Ovary (tissue), 9 donors: Measurements from ENCODE around the gene RASAL2. TPM values are rescaled to one million over a fixed set of nuclear protein-coding genes. Genes with fewer than 3 reads are reported as not detected.

Experiments used
- DNase-seq, 5 donors: peaks; one replicate each; pipeline ENCODE4 v3.0.0-alpha.2; 2019 to 2020
- H3K27ac ChIP-seq, 2 donors: fragments of 200-600 bp; one replicate each; pipeline versions ENCODE4 v1.5.1 to v1.8.0; 2019 to 2022
- H3K27me3 ChIP-seq: fragments of 200-600 bp; one replicate; pipeline ENCODE4 v1.8.0; 2022
- H3K36me3 ChIP-seq: fragments of 200-600 bp; sonication (generic); one replicate; pipeline ENCODE4 v1.5.1; 2019
- H3K4me1 ChIP-seq: one replicate; pipeline ENCODE4 v1.8.1; 2013; ENCODE audit warnings: mild to moderate bottlenecking, moderate library complexity; ENCODE audit not compliant: insufficient read depth
- H3K4me3 ChIP-seq: fragments of 200-600 bp; sonication (generic); one replicate; pipeline ENCODE4 v1.5.1; 2017
- H3K9me3 ChIP-seq, 2 donors: fragments of 200-600 bp in 1 of 2; sonication (generic) in 1 of 2; one replicate each; pipeline versions ENCODE4 v1.5.1 to v1.8.1; 2013 to 2019; ENCODE audit warnings: mild to moderate bottlenecking in 1 of 2, moderate library complexity in 1 of 2
- EP300 ChIP-seq: sonication (generic); formaldehyde crosslinking; IDR thresholded peaks from one replicate; pipeline ENCODE4 v1.6.1; 2017; ENCODE audit warnings: antibody characterized with exemption
- POLR2A ChIP-seq: fragments of 450-650 bp; IDR thresholded peaks from one replicate; pipeline ENCODE4 v1.6.1; 2017; ENCODE audit warnings: antibody characterized with exemption, mild to moderate bottlenecking, moderate library complexity
- WGBS, 3 donors: extraction: QIAGEN DNeasy Blood & Tissue Kit in 1 of 3; methylation state at CpG; one replicate each; pipeline versions ENCODE4 v1.1.5 to v1.1.7; 2013 to 2017; 5-methylcytosine and 5-hydroxymethylcytosine counted together
- intact Hi-C, 4 donors: fragments of 100-400 bp; cut with DNase I; formaldehyde crosslinking; loops; one replicate each; pipeline versions ENCODE4 v1.11.0 to v1.15.1; 2022 to 2023
- polyA plus RNA-seq, 2 donors: library from polyadenylated mRNA; stranded (reverse); fragments of 200-250 nt in 1 of 2; fragments of 350-450 nt in 1 of 2; fragmentation: Illumina TruSeq in 1 of 2; extraction: RNeasy Lipid Tissue Mini Kit (QIAGEN cat#74804) in 1 of 2; gene quantifications; one replicate each; pipeline ENCODE4 v1.2.3, GENCODE V29; 2013 to 2014
- total RNA-seq, 7 donors: library from RNA; depleted of rRNA in 2 of 7; stranded (reverse); fragments of >200 nt in 2 of 7; fragmentation: NEBNext Ultra II Directional in 3 of 7; extraction: Animal tissue kit (Norgen Biotek cat#: 25700) in 3 of 7; gene quantifications; one replicate each; pipeline versions ENCODE4 v1.1.0 to v1.2.4, GENCODE V29; 2016 to 2023
- TF ChIP-seq, protein P1 (sequence below), 3 donors: fragments of 450-650 bp in 2 of 3; fragments of 200-600 bp in 1 of 3; IDR thresholded peaks; one replicate each; pipeline versions ENCODE4 v1.5.1 to v1.8.0; 2016 to 2022; ENCODE audit warnings: antibody characterized with exemption in 3 of 3, mild to moderate bottlenecking in 1 of 3
- donor health status: DM: no; HTN: no; CAD: no; lungs with moderate emphysema.
- donor health status: DM: no; HTN: no; CAD: no.
- donor health status: Bipolar disorder and iron deficiency.
- donor health status: DM: yes; HTN: yes; CAD: no.
- donor health status: DM: no; HTN: no; CAD: no.
- donor health status: DM: yes; HTN: yes; CAD: no.

RASAL2 gene
- total and polyA plus RNA-seq, 9 donors: 4.2 to 20.5 (median 11.5) TPM

DNA sequence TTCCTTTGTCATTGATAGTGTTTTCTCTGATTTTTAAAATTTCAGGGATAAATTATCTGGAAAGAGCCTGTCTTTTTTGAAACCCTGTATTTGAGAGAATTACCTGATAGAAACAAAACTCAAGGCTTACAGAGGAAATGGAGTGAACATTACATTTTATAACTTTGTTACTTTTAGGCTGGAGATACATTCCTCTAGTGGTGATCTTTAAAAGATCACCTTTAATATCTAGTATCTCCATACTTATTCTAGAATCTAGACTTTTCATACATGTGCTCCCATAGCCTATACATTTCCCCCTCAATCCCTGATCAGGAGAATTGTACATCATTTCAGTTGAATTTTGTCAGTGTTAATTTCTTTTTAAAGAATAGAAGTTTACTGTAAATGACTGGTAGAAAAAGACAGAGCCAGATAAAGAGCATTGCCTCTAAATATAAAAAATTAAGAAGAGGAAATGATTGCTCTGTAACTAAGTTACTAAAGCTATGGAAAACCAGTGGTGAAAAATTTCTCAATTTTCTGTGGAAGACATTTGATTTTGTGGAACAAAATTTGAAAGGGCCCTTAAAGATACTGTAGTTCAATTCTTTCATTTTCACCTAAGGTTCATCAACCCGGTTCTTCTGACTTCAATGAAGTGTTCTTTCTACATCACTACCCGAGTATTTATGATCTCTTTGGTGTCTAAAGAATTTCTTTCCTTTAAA is 33.7 kb downstream of the RASAL2 start:
- no peak for DNase-seq
- Histone ChIP-seq H3K36me3 (no peaks in the 10 kb centered on the region), H3K4me3 (no peak overlapping the region), H3K4me1 (no peaks in the 10 kb centered on the region), H3K27ac (no peak overlapping the region), H3K27me3 (no peaks in the 10 kb centered on the region), H3K9me3 (no peaks in the 10 kb centered on the region)
- WGBS, 3 donors: 89 to 98% (median 95%) methylated on average over 2 of the region's 2 CpGs
- TF ChIP-seq POLR2A (no peak), EP300 (no peak)
- intact Hi-C loops: no loop called here

DNA sequence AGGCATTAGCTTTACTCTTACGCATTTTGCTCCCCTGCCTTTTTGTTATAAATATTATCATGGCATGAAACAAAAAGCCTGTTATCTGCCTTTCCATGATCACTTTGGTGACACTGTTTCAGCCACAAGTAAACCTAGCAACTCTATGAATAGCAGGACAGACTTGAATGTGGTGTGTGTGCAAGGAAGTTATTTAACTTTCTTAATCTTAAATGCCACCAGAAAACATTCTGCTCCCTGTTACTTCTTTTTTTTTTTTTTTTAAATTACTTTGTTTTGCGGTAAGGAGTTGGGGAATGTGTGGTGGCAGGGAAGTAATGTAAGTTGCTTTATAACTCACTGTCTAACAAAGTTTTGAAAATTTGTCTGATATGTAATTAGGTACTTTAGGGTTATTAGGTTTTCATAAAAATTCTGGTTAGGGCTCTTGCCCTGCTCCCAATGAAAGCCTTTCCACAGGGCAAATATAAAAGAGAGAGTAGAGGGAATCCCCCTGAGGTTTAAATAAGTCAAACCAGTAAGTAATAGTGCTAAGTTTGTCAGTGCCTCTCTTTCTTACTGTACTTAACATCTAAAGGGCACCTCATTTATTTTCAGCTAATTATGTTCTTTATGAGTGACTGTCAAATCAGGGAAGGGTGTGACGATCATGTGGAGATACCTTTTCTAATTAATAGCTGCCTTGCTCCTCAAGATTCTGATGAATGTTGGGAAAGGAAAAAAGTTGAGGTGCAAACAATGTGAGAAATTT is 39.5 kb downstream of the RASAL2 start:
- WGBS, 3 donors: 81 to 83% (median 82%) methylated on average over 3 of the region's 3 CpGs
- Histone ChIP-seq H3K9me3 (no peaks in the 10 kb centered on the region), H3K36me3 (no peaks in the 10 kb centered on the region), H3K27ac (no peak overlapping the region), H3K4me3 (no peak overlapping the region), H3K4me1 (no peaks in the 10 kb centered on the region), H3K27me3 (no peaks in the 10 kb centered on the region)
- TF ChIP-seq EP300: no peak
- TF ChIP-seq POLR2A: no peak
- TF ChIP-seq, protein P1, sequence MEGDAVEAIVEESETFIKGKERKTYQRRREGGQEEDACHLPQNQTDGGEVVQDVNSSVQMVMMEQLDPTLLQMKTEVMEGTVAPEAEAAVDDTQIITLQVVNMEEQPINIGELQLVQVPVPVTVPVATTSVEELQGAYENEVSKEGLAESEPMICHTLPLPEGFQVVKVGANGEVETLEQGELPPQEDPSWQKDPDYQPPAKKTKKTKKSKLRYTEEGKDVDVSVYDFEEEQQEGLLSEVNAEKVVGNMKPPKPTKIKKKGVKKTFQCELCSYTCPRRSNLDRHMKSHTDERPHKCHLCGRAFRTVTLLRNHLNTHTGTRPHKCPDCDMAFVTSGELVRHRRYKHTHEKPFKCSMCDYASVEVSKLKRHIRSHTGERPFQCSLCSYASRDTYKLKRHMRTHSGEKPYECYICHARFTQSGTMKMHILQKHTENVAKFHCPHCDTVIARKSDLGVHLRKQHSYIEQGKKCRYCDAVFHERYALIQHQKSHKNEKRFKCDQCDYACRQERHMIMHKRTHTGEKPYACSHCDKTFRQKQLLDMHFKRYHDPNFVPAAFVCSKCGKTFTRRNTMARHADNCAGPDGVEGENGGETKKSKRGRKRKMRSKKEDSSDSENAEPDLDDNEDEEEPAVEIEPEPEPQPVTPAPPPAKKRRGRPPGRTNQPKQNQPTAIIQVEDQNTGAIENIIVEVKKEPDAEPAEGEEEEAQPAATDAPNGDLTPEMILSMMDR (IDR thresholded peaks at IDR 0.05): no peak
- DNase-seq: no peak
- intact Hi-C loops: no loop called here

DNA sequence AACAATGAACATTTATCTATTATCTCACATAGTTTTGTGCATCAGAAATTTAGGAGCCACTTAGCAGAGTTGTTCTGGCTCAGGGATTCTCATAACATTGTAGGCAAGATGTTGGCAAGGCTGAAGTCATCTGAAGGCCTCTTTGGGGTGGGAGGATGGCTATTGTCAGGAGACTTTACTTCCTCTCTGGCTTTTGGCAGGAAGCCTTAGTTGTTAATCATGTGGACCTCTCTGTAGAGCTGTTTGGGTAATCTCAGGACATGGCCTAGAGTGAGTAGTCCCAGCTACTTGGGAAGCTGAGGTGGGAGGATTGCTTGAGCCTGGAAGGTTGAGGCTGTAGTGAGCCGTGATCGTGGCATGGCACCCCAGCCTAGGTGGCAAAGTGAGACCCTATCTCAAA is 40.2 kb downstream of the RASAL2 start:
- Histone ChIP-seq H3K27me3 (no peaks in the 10 kb centered on the region), H3K9me3 (no peaks in the 10 kb centered on the region), H3K27ac (no peak overlapping the region), H3K4me1 (no peaks in the 10 kb centered on the region), H3K4me3 (no peak overlapping the region), H3K36me3 (no peaks in the 10 kb centered on the region)
- no peak for DNase-seq
- intact Hi-C loops: no loop called here
- no peak for TF ChIP-seq EP300
- TF ChIP-seq, protein P1 (IDR thresholded peaks at IDR 0.05): no peak
- TF ChIP-seq POLR2A: no peak
- 32 to 52% (median 37%) methylated on average over 2 of the region's 2 CpGs for WGBS, 3 donors

DNA sequence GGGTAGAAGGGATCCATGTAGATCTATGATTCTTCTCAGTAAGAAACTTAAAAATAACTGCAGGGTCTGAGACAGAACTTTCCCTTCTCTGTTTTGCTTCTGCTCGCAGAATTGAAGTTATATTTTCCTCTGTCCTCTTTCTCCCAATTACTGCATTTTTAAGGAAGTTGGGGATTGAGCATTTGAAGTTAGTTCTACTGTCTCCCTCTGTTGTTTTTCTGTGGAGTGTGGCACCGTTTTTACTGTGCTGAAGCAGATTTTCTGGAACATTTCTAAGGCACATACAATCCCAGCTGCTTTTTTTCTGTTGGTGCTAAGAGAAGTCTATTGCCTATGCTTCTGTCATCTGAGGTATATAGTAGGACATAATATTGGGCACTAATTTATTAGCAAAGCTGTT is 43.3 kb downstream of the RASAL2 start:
- no peak for DNase-seq
- no peak overlapping the region for H3K4me3 ChIP-seq
- 2 to 5% (median 3%) methylated on average over 2 of the region's 2 CpGs for WGBS, 3 donors
- TF ChIP-seq POLR2A (no peak), EP300 (no peak)
- TF ChIP-seq, protein P1 (IDR thresholded peaks at IDR 0.05): no peak
- no peaks in the 10 kb centered on the region for H3K9me3 ChIP-seq
- H3K36me3 ChIP-seq: no peaks in the 10 kb centered on the region
- no peaks in the 10 kb centered on the region for H3K27me3 ChIP-seq
- peak overlapping the region in 1 of 2 donors; percentile 29 for H3K27ac ChIP-seq
- no peaks in the 10 kb centered on the region for H3K4me1 ChIP-seq
- intact Hi-C loops: no loop called here

DNA sequence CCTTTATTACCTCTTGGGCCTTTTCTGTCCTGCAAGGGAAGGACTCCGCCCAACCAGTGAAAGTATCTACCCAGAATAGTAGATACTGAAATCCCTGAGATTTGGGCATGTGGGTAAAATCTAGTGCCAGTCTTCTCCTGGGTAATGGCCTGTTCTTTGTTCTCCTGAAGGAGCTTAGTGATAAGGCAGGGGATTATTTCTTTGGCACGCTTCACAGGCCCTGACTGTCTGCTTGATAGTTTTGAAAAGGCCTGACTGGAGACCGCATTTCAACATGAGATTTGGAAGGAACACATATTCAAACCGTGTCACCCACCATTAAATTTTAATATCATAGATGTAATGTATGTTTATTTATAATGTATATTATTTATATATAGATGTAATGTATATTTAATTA is 48.9 kb downstream of the RASAL2 start:
- intact Hi-C loops: no loop called here
- Histone ChIP-seq H3K4me3 (no peak overlapping the region), H3K27ac (no peak overlapping the region), H3K4me1 (no peaks in the 10 kb centered on the region), H3K27me3 (no peaks in the 10 kb centered on the region), H3K36me3 (no peaks in the 10 kb centered on the region), H3K9me3 (no peaks in the 10 kb centered on the region)
- DNase-seq: no peak
- TF ChIP-seq EP300: no peak
- TF ChIP-seq POLR2A: no peak
- TF ChIP-seq, protein P1 (IDR thresholded peaks at IDR 0.05): no peak
- 92 to 94% (median 93%) methylated on average over 4 of the region's 4 CpGs for whole genome bisulfite sequencing, 3 donors
